Measurements from ENCODE around the gene DACH1. TPM values are rescaled to one million over a fixed set of nuclear protein-coding genes. Genes with fewer than 3 reads are reported as not detected.

The DACH1 gene
- total RNA-seq, 1 donor from 2014 or later, result not detected

GRCh38 chr13:71629167-71629566, 237.8 kb downstream of the DACH1 start:
- no peak overlapping the region for H3K4me3 ChIP-seq (ENCODE audit: low read depth, low read length)
- no peaks in the 10 kb centered on the region for H3K36me3 ChIP-seq (ENCODE audit: control insufficient read depth, insufficient read depth, low read length)
- H3K27me3 ChIP-seq (ENCODE audit: control insufficient read depth, insufficient read depth, low read length), result no peaks in the 10 kb centered on the region
- FAIRE-seq (no peak), DNase-seq (ENCODE audit: low read depth) (no peak)
- no peak for TF ChIP-seq CTCF (IDR thresholded peaks at IDR 0.05; ENCODE audit: insufficient read depth, low read length, severe bottlenecking)

- FAIRE-seq, result no peak
- Histone ChIP-seq H3K4me3 (ENCODE audit: low read depth, low read length) (no peak overlapping the region), H3K27me3 (ENCODE audit: control insufficient read depth, insufficient read depth, low read length) (no peaks in the 10 kb centered on the region), H3K36me3 (ENCODE audit: control insufficient read depth, insufficient read depth, low read length) (no peaks in the 10 kb centered on the region)
- DNase-seq (ENCODE audit: low read depth), result no peak
- TF ChIP-seq CTCF (IDR thresholded peaks at IDR 0.05; ENCODE audit: insufficient read depth, low read length, severe bottlenecking), result no peak
These were observed 240.4 kb downstream of the DACH1 start for GRCh38 chr13:71626421-71627117.

- FAIRE-seq (no peak), DNase-seq (ENCODE audit: low read depth) (peak; percentile 38)
- H3K27me3 ChIP-seq (ENCODE audit: control insufficient read depth, insufficient read depth, low read length), result no peaks in the 10 kb centered on the region
- H3K4me3 ChIP-seq (ENCODE audit: low read depth, low read length), result no peak overlapping the region
- TF ChIP-seq CTCF (IDR thresholded peaks at IDR 0.05; ENCODE audit: insufficient read depth, low read length, severe bottlenecking), result no peak
- H3K36me3 ChIP-seq (ENCODE audit: control insufficient read depth, insufficient read depth, low read length), result no peaks in the 10 kb centered on the region
These were observed 241.3 kb downstream of the DACH1 start for GRCh38 chr13:71625694-71626093.

GRCh38 chr13:71624653-71625600, 242.1 kb downstream of the DACH1 start:
- Histone ChIP-seq H3K36me3 (ENCODE audit: control insufficient read depth, insufficient read depth, low read length) (no peaks in the 10 kb centered on the region), H3K27me3 (ENCODE audit: control insufficient read depth, insufficient read depth, low read length) (no peaks in the 10 kb centered on the region), H3K4me3 (ENCODE audit: low read depth, low read length) (no peak overlapping the region)
- TF ChIP-seq CTCF (IDR thresholded peaks at IDR 0.05; ENCODE audit: insufficient read depth, low read length, severe bottlenecking), result no peak
- DNase-seq (ENCODE audit: low read depth) (no peak), FAIRE-seq (no peak)

- no peak for FAIRE-seq
- no peak for TF ChIP-seq CTCF (IDR thresholded peaks at IDR 0.05; ENCODE audit: insufficient read depth, low read length, severe bottlenecking)
These were observed 245.6 kb downstream of the DACH1 start for GRCh38 chr13:71621174-71622124.

More at GRCh38 chr13:71621174-71622124, 245.6 kb downstream of the DACH1 start:
- Histone ChIP-seq H3K36me3 (ENCODE audit: control insufficient read depth, insufficient read depth, low read length) (no peaks in the 10 kb centered on the region), H3K4me3 (ENCODE audit: low read depth, low read length) (no peak overlapping the region), H3K27me3 (ENCODE audit: control insufficient read depth, insufficient read depth, low read length) (no peaks in the 10 kb centered on the region)
- DNase-seq (ENCODE audit: low read depth), result no peak

Measured in bronchial epithelial cell (primary cell).